Endothelial cell (in vitro differentiated cells): ENCODE measurements around the gene SLC28A2. TPM values are rescaled to one million over a fixed set of nuclear protein-coding genes. Genes with fewer than 3 reads are reported as not detected.
"Not testable (repeated sequence)": the region's sequence is repeated elsewhere in the genome, so short reads cannot be mapped to it uniquely, and the experiment has no call there.

Experiments used
- DNase-seq: peaks from one replicate; pipeline ENCODE4 v3.0.0; 2021; ENCODE audit warnings: low spot score
- H3K27ac Mint-ChIP-seq: one replicate; pipeline ENCODE4 v1.8.0; 2021; ENCODE audit warnings: mixed read lengths, inconsistent platforms; ENCODE audit not compliant: unreplicated experiment
- H3K27me3 Mint-ChIP-seq: one replicate; pipeline ENCODE4 v1.8.0; 2021; ENCODE audit warnings: mild to moderate bottlenecking, moderate library complexity, mixed read lengths, inconsistent platforms; ENCODE audit not compliant: unreplicated experiment
- H3K36me3 Mint-ChIP-seq: one replicate; pipeline ENCODE4 v1.8.0; 2021; ENCODE audit warnings: mild to moderate bottlenecking, low read depth, mixed read lengths, inconsistent platforms; ENCODE audit not compliant: unreplicated experiment
- H3K4me1 Mint-ChIP-seq: one replicate; pipeline ENCODE4 v1.8.0; 2021; ENCODE audit warnings: mild to moderate bottlenecking, mixed read lengths, inconsistent platforms; ENCODE audit not compliant: unreplicated experiment
- H3K4me3 Mint-ChIP-seq: one replicate; pipeline ENCODE4 v1.8.0; 2021; ENCODE audit warnings: mild to moderate bottlenecking, mixed read lengths, inconsistent platforms; ENCODE audit not compliant: unreplicated experiment
- H3K9me3 Mint-ChIP-seq: one replicate; pipeline ENCODE4 v1.8.0; 2021; ENCODE audit warnings: mixed read lengths, inconsistent platforms; ENCODE audit not compliant: unreplicated experiment
- total RNA-seq: library from RNA; stranded (reverse); fragmentation: NEBNext Ultra II Directional; extraction: Animal tissue kit (Norgen Biotek cat#: 25700); gene quantifications from one replicate; pipeline ENCODE4 v1.2.1, GENCODE V29; 2021; ENCODE audit not compliant: unreplicated experiment
- TF ChIP-seq, protein P1 (sequence below): fragments of 200-600 bp; sonication (generic); IDR thresholded peaks from one replicate; pipeline ENCODE4 v1.5.0; 2021; ENCODE audit warnings: antibody characterized with exemption; ENCODE audit not compliant: unreplicated experiment

The SLC28A2 gene
- total RNA-seq, 1 donor from 2014 or later = not detected

GRCh38 chr15:45242289-45242688, 9.7 kb upstream of the SLC28A2 start:
- Mint-ChIP-seq H3K27me3 (no peaks in the 10 kb centered on the region), H3K36me3 (peaks cover 25% of the 10 kb centered on the region), H3K4me1 (no peaks in the 10 kb centered on the region), H3K4me3 (no peak overlapping the region), H3K9me3 (peaks cover 11% of the 10 kb centered on the region), H3K27ac (no peak overlapping the region)
- TF ChIP-seq, protein P1, sequence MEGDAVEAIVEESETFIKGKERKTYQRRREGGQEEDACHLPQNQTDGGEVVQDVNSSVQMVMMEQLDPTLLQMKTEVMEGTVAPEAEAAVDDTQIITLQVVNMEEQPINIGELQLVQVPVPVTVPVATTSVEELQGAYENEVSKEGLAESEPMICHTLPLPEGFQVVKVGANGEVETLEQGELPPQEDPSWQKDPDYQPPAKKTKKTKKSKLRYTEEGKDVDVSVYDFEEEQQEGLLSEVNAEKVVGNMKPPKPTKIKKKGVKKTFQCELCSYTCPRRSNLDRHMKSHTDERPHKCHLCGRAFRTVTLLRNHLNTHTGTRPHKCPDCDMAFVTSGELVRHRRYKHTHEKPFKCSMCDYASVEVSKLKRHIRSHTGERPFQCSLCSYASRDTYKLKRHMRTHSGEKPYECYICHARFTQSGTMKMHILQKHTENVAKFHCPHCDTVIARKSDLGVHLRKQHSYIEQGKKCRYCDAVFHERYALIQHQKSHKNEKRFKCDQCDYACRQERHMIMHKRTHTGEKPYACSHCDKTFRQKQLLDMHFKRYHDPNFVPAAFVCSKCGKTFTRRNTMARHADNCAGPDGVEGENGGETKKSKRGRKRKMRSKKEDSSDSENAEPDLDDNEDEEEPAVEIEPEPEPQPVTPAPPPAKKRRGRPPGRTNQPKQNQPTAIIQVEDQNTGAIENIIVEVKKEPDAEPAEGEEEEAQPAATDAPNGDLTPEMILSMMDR = no peak
- no peak for DNase-seq

DNA sequence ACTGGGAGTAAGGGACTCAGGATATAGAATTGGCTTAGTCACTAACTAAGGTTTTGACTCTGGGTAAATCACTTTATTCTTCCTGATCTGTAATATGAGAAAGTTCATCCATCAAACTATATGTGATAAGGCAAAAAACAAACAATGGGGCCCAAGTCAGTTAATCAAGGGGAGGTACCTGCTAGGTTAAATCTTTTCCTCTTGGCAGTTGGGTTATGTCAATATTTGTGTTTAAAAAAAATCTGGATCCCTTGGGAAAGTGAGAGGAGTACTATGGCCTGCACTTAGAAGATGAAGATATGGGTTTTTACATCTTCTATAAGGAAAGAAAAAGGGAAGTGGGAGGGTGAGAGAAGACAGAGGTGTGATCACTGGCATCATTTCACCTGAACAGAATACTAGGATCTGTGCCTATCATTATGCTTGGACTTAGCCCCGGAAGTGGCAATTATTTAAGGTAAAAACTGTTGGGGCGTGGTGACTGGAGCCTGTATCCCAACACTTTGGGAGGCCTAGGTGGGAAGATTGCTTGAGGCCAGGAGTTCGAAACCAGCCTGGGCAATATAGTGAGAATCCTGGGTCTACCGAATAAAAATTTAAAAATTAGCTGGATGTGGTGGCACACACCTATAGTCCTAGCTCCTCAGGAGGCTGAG, 2.8 kb upstream of the SLC28A2 start:
- no peak for DNase-seq
- TF ChIP-seq, protein P1 = no peak
- Mint-ChIP-seq H3K4me1 (no peaks in the 10 kb centered on the region), H3K27ac (no peak overlapping the region), H3K27me3 (no peaks in the 10 kb centered on the region), H3K36me3 (peaks cover 4% of the 10 kb centered on the region), H3K9me3 (no peaks in the 10 kb centered on the region), H3K4me3 (no peak overlapping the region)

DNA sequence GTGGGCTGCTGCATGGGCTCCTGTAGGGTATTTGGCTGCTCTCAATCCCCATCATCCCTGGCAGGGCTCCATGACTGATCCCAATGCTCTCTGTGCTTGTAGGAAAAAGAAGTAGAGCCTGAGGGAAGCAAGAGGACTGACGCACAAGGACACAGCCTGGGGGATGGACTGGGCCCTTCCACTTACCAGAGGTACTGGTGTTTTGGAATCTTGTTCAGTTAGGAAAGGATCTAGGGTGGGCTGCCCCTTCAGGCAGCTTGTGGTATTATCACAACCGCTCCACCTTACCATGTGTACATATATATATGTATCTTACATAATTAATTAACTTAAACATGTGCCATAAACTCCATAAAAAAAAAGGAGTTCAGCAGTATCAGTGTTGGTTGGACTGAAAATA, 1.3 kb downstream of the SLC28A2 start:
- Mint-ChIP-seq H3K36me3 (no peaks in the 10 kb centered on the region), H3K27ac (no peak overlapping the region), H3K27me3 (no peaks in the 10 kb centered on the region), H3K9me3 (no peaks in the 10 kb centered on the region), H3K4me3 (no peak overlapping the region), H3K4me1 (no peaks in the 10 kb centered on the region)
- DNase-seq = no peak
- TF ChIP-seq, protein P1 = peak; percentile 64

- no peak overlapping the region for H3K4me3 Mint-ChIP-seq
- TF ChIP-seq, protein P1 = no peak
Measured at GRCh38 chr15:45254405-45254804, 2.4 kb downstream of the SLC28A2 start.

DNA sequence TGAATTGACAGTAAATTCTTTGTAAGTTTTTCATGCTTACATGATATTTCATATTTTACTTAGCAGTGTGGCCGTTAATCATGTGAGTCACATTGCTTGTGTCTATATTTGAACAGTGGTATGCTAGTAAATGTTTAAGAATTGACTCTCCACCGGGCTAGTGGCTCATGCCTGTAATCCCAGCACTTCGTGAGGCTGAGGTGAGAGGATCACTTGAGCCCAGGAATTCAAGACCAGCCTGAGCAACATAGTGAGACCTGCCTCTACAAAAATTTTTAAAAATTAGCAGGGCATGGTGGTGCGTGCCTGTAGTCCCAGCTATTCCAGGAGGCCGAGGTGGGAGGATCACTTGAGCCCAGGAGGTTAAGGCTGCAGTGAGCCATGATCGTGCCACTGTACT, 2.8 kb downstream of the SLC28A2 start:
- not testable (repeated sequence) for H3K4me3 Mint-ChIP-seq, H3K9me3 Mint-ChIP-seq, H3K4me1 Mint-ChIP-seq, H3K27me3 Mint-ChIP-seq, DNase-seq, H3K36me3 Mint-ChIP-seq, H3K27ac Mint-ChIP-seq

More at GRCh38 chr15:45254405-45254804, 2.4 kb downstream of the SLC28A2 start:
- Mint-ChIP-seq H3K27me3 (no peaks in the 10 kb centered on the region), H3K36me3 (no peaks in the 10 kb centered on the region), H3K9me3 (no peaks in the 10 kb centered on the region), H3K27ac (no peak overlapping the region), H3K4me1 (no peaks in the 10 kb centered on the region)
- no peak for DNase-seq
